Measurements from ENCODE around the gene RPS6KB2.
"Not testable (repeated sequence)": the region's sequence is repeated elsewhere in the genome, so short reads cannot be mapped to it uniquely, and the experiment has no call there.

RPS6KB2 gene

DNA sequence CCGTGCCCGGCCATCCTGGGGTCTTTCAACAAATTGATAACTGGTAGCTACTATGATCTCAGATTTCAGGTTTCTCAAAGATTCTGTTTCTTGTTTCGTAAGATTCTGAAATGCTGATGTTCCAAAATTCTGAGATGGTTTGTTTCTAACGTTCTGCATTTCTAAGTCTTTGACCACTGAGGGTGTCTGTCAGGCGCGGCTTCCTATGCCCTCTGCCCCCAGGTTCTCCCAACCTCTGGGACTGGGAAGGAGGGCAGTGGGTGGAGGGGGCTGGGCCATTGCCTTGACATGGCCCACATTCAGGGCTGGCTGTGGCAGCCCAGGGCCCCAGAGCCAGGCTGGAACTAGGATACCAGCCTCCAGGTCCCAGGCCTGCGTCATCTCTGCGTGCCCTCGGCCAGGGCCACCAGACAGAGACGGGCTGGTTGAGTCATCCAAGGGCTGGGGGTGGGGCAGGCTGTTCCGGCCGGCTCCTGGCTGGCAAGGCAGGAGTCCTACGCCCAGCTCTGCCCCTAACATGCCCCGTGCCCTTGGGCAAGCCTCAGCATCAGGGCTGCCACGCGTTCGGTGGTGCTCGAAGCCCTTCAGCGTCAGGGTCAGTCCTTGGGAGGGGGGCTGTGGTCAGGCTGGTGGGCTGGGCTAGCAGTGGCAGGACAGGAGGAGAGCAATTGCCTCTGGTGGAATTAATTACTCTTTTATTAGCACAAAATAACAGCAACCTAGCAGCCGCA is 35.6 kb downstream of the RPS6KB2 start:
- DNase-seq (ENCODE audit: insufficient read length, low spot score) (no peak), FAIRE-seq (no peak)

DNA sequence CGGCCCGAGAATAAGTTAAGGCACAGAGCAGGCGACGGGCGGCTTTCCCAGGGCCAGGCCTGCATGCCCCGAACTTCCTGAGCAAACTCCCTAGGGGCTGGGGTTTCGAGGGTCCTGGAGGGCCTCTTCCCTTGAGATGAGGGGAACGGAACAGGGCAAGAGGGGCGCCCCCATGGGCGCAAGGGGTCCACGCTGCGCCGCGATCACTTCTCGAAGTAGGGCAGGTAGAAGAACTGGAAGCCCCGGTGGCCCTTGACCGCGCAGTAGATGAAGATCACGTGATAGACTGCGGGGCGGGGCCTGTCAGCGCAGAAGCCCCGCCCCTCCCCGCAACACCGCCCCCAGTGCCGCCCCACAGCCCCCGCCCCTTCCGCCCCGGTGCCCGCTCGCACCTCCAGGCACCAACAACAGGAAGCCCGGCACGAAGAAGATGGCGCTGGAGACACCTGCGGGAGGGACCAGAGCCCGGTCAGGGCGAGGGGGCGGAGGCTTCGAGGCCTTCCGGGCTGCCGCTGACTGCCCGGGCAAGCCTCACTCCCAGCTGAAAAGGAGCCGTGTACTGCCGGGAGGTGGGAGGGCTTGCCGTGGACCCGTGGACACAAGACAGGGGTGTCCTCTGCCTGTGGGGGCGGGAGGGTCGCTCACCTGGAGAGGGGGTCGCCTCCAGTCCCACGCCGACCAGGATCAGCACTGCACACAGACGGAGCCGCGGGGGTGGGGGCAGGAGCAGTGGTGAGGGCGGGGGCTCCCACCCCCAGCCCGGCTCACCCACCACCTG is 36.3 kb downstream of the RPS6KB2 start:
- FAIRE-seq, result peak; percentile 89
- DNase-seq (ENCODE audit: insufficient read length, low spot score), result peak; percentile 93

GRCh38 chr11:67465189-67465510 is 36.9 kb downstream of the RPS6KB2 start:
- peak; percentile 35 for FAIRE-seq
- no peak for DNase-seq (ENCODE audit: insufficient read length, low spot score)

DNA sequence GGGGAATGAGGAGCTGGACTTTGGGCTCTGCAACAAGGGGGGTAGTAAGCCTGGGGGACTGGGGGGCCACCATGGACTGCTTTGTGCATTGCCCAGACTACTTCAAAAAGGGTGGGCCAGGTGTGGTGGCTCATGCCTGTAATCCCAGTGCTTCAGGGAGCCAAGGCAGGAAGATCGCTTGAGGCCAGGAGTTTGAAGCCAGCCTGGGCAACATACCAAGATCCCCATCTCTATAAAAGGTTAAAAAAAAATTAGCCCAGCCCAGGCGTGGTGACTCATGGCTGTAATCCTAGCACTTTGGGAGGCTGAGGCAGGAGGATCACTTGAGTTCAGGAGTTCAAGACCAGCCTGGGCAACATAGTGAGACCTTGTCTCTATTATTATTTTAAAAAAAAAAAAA is 37.2 kb downstream of the RPS6KB2 start:
- DNase-seq (ENCODE audit: insufficient read length, low spot score); FAIRE-seq: not testable (repeated sequence)

- FAIRE-seq (no peak), DNase-seq (ENCODE audit: insufficient read length, low spot score) (no peak)
Measured at GRCh38 chr11:67466367-67466766, 38.1 kb downstream of the RPS6KB2 start.

GRCh38 chr11:67466962-67467771 is 38.9 kb downstream of the RPS6KB2 start:
- FAIRE-seq (no peak), DNase-seq (ENCODE audit: insufficient read length, low spot score) (no peak)

GRCh38 chr11:67468056-67468455 is 39.8 kb downstream of the RPS6KB2 start:
- no peak for DNase-seq (ENCODE audit: insufficient read length, low spot score)
- FAIRE-seq, result no peak

- FAIRE-seq (no peak), DNase-seq (ENCODE audit: insufficient read length, low spot score) (no peak)
Measured at GRCh38 chr11:67468456-67468758, 40.1 kb downstream of the RPS6KB2 start.

- peak; percentile 93 for DNase-seq (ENCODE audit: insufficient read length, low spot score)
- FAIRE-seq, result peak; percentile 23
Measured at GRCh38 chr11:67468759-67469507, 40.6 kb downstream of the RPS6KB2 start, which contains the start of gene TMEM134. Gene TMEM134 (minus strand): TSS chr11:67469251. CDS start chr11:67469192, 59 bp downstream.

- FAIRE-seq, result no peak
- DNase-seq (ENCODE audit: insufficient read length, low spot score), result no peak
Measured at GRCh38 chr11:67469508-67469811, 41.2 kb downstream of the RPS6KB2 start.

DNA sequence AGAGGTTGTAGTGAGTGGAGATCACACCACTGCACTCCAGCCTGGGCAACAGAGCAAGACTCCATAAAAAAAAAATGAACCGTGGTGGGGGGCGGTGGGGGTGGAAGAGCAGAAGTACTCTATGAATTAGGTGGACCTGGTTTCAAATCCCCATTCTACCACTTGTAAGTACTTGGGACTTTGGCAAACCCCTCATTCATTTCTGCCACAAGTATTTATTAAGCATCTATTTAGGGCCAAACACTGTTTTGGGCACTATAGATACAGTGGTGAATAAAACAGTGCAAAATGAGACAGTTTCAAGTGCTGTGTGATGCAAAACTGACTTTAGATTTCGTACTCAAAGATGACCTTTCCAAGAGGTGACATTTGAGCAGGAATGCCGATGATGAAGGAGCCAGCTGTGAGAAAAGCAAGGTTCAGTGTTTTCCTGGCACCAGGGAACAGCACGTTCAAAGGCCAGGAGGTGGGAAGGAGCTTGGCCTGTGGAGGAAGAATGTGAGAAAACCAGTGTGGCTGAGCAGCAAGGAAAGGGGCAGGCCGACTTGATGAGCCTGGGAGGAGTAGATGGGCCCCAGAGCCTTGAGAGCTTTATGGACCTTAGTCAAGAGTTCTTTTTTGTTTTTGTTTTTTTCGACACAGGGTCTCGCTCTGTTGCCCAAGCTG is 42.2 kb downstream of the RPS6KB2 start:
- FAIRE-seq, result no peak

GRCh38 chr11:67472882-67473281 is 44.6 kb downstream of the RPS6KB2 start:
- FAIRE-seq (no peak), DNase-seq (ENCODE audit: insufficient read length, low spot score) (no peak)

More for the DNA sequence above, 42.2 kb downstream of the RPS6KB2 start:
- DNase-seq (ENCODE audit: insufficient read length, low spot score), result no peak

DNA sequence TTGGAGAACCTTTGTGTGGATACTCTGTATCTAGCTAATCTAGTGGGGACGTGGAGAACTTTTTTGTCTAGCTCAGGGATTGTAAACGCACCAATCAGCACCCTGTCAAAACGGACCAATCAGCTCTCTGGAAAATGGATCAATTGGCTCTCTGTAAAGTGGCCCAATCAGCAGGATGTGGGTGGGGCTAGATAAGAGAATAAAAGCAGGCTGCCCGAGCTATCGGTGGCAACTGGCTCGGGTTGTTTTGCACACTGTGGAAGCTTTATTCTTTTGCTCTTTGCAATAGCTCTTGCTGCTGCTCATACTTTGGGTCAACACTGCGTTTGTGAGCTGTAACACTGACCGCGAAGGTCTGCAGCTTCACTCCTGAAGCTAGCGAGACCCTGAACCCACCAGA is 48.4 kb downstream of the RPS6KB2 start:
- not testable (repeated sequence) for DNase-seq (ENCODE audit: insufficient read length, low spot score); FAIRE-seq

DNA sequence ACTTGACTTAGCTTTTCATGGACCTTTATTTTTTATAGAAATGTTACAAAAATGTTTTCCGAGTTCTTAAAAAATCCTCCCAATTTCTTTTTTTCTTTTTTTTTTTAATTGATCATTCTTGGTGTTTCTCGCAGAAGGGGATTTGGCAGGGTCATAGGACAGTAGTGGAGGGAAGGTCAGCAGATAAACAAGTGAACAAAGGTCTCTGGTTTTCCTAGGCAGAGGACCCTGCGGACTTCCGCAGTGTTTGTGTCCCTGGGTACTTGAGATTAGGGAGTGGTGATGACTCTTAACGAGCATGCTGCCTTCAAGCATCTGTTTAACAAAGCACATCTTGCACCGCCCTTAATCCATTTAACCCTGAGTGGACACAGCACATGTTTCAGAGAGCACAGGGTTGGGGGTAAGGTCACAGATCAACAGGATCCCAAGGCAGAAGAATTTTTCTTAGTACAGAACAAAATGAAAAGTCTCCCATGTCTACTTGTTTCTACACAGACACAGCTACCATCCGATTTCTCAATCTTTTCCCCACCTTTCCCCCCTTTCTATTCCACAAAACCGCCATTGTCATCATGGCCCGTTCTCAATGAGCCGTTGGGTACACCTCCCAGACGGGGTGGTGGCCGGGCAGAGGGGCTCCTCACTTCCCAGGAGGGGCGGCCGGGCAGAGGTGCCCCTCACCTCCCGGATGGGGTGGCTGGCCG is 49.2 kb downstream of the RPS6KB2 start:
- DNase-seq (ENCODE audit: insufficient read length, low spot score); FAIRE-seq: not testable (repeated sequence)

DNA sequence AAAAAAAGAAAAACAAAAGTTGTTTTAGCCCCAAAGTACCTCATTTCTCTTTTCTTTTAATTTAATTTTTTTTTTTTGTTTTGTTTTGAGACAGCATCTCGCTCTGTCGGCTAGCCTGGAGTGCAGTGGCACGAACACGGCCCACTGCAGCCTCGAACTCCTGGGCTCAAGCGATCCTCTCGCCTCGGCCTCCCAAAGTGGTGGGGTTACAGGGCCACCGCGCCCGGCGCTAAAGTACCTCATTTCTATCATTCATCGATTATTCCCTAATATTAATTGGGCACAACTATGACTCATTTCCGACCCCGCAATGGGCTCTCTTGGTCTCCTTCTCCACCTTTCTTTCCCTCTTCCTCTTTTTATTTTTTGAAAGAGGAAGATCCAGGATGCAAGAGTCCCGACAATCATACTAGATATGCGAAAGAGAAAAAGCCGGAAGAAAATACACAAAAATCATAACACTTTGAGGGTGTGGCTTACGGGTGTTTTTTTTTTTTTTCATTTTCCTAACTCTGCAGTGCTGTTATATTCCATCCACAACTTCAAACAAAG is 54.1 kb downstream of the RPS6KB2 start:
- DNase-seq (ENCODE audit: insufficient read length, low spot score) (no peak), FAIRE-seq (no peak)

GRCh38 chr11:67482827-67483798 is 54.8 kb downstream of the RPS6KB2 start, which contains the start of gene AIP:
Gene AIP (plus strand): TSS chr11:67483026. CDS start chr11:67483159, 133 bp downstream.
- FAIRE-seq (peak; percentile 95), DNase-seq (ENCODE audit: insufficient read length, low spot score) (peak; percentile 92)

- FAIRE-seq, result peak; percentile 93
- DNase-seq (ENCODE audit: insufficient read length, low spot score), result no peak
Measured at GRCh38 chr11:67483831-67484665, 55.8 kb downstream of the RPS6KB2 start.

Measured in GM19239 (cell line).